ENCODE data around the gene ELF1.

DNA sequence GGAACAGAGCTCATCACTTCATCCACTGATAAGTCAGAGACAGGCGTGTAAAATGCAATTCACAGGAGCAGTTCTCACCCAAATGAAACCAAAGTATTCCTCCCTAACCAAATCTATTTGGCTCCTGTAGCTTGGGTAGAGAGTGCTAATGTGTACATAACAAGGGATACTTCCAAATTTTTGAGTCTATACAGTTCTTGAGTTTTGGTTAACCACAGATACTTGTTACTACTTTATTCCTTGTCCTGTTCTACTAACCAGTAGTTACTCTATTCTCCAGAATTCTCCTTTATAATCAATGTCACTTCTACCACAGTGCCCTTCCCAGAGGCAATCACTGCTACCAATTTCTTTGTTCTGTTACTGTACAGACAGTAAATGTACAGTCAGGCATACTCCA, 57.3 kb downstream of the ELF1 start:
- TF ChIP-seq POLR2AphosphoS5 (IDR thresholded peaks at IDR 0.05; ENCODE audit: insufficient read depth, low read depth, low read length) (no peak), EZH2 (IDR thresholded peaks at IDR 0.05; ENCODE audit: borderline replicate concordance, low read depth, low read length, severe bottlenecking) (no peak), POLR2A (IDR thresholded peaks at IDR 0.05; ENCODE audit: low read depth, low read length) (no peak), MYC (IDR thresholded peaks at IDR 0.05; ENCODE audit: low read depth, low read length) (no peak), JUN (IDR thresholded peaks at IDR 0.05; ENCODE audit: borderline replicate concordance, insufficient read depth, insufficient read length, low read depth) (no peak)
- TF ChIP-seq, protein P1, sequence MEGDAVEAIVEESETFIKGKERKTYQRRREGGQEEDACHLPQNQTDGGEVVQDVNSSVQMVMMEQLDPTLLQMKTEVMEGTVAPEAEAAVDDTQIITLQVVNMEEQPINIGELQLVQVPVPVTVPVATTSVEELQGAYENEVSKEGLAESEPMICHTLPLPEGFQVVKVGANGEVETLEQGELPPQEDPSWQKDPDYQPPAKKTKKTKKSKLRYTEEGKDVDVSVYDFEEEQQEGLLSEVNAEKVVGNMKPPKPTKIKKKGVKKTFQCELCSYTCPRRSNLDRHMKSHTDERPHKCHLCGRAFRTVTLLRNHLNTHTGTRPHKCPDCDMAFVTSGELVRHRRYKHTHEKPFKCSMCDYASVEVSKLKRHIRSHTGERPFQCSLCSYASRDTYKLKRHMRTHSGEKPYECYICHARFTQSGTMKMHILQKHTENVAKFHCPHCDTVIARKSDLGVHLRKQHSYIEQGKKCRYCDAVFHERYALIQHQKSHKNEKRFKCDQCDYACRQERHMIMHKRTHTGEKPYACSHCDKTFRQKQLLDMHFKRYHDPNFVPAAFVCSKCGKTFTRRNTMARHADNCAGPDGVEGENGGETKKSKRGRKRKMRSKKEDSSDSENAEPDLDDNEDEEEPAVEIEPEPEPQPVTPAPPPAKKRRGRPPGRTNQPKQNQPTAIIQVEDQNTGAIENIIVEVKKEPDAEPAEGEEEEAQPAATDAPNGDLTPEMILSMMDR (IDR thresholded peaks at IDR 0.05; ENCODE audit: extremely low read depth in 1 of 2, insufficient read depth in 1 of 2, low read depth in 1 of 2, low read length in 2 of 2), result no peak
- TF ChIP-seq, protein P2, sequence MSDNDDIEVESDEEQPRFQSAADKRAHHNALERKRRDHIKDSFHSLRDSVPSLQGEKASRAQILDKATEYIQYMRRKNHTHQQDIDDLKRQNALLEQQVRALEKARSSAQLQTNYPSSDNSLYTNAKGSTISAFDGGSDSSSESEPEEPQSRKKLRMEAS (IDR thresholded peaks at IDR 0.05; ENCODE audit: insufficient read depth, insufficient read length), result no peak
